Measurements from ENCODE around the gene CLASRP. TPM values are rescaled to one million over a fixed set of nuclear protein-coding genes. Genes with fewer than 3 reads are reported as not detected.
A peak's percentile ranks its signal among the peaks of the same experiment; 100 is the strongest.

The CLASRP gene
- total RNA-seq, 2 donors from 2014 or later = 67.1 to 90.3 TPM

- no peak for DNase-seq
- Histone ChIP-seq H3K9me3 (ENCODE audit: control insufficient read depth, low read length) (no peaks in the 10 kb centered on the region), H3K4me1 (ENCODE audit: control insufficient read depth, insufficient read depth, low read length) (no peaks in the 10 kb centered on the region), H3K27ac (ENCODE audit: low read depth, low read length) (no peak overlapping the region), H3K27me3 (ENCODE audit: control insufficient read depth, insufficient read depth, low read length, poor library complexity, severe bottlenecking) (no peaks in the 10 kb centered on the region), H3K36me3 (ENCODE audit: control insufficient read depth, insufficient read depth, low read length) (peaks cover 44% of the 10 kb centered on the region), H3K4me3 (ENCODE audit: low read length) (no peak overlapping the region), H3K9ac (ENCODE audit: extremely low read depth, low read length, poor library complexity, severe bottlenecking) (no peak overlapping the region)
- WGBS, 2 experiments (ENCODE audit: insufficient coverage in 1 of 2, insufficient read length in 1 of 2) = 80 to 95% methylated on average over 2 to 7 of the region's 10 CpGs
- TF ChIP-seq CTCF (conservative IDR thresholded peaks at IDR 0.05) = no peak
- H3K4me3 Mint-ChIP-seq = no peak overlapping the region
- H3K9me3 Mint-ChIP-seq = no peaks in the 10 kb centered on the region
- no peaks in the 10 kb centered on the region for H3K27me3 Mint-ChIP-seq (ENCODE audit: insufficient read depth)
- no peak overlapping the region for H3K27ac Mint-ChIP-seq
- peaks cover 4% of the 10 kb centered on the region for H3K4me1 Mint-ChIP-seq
- H3K36me3 Mint-ChIP-seq (ENCODE audit: low read depth) = peaks cover 59% of the 10 kb centered on the region
Measured at GRCh38 chr19:45068041-45068440, 29.2 kb downstream of the CLASRP start.

GRCh38 chr19:45069056-45069455 lies 30.2 kb downstream of the CLASRP start:
- 87 to 89% methylated on average over 10 to 13 of the region's 13 CpGs for WGBS, 2 experiments (ENCODE audit: insufficient coverage in 1 of 2, insufficient read length in 1 of 2)

GRCh38 chr19:45070214-45070613 lies 31.4 kb downstream of the CLASRP start:
- 94% methylated on average over 3 to 6 of the region's 6 CpGs for WGBS, 2 experiments (ENCODE audit: insufficient coverage in 1 of 2, insufficient read length in 1 of 2)

More at GRCh38 chr19:45069056-45069455, 30.2 kb downstream of the CLASRP start:
- Mint-ChIP-seq H3K27me3 (ENCODE audit: insufficient read depth) (no peaks in the 10 kb centered on the region), H3K4me3 (no peak overlapping the region), H3K9me3 (no peaks in the 10 kb centered on the region), H3K27ac (peak overlapping the region; percentile 53), H3K36me3 (ENCODE audit: low read depth) (peaks cover 52% of the 10 kb centered on the region), H3K4me1 (peaks cover 4% of the 10 kb centered on the region)
- no peak overlapping the region for H3K27ac ChIP-seq (ENCODE audit: low read depth, low read length)
- no peak for TF ChIP-seq CTCF (conservative IDR thresholded peaks at IDR 0.05)
- no peak overlapping the region for H3K9ac ChIP-seq (ENCODE audit: extremely low read depth, low read length, poor library complexity, severe bottlenecking)
- H3K4me1 ChIP-seq (ENCODE audit: control insufficient read depth, insufficient read depth, low read length) = no peaks in the 10 kb centered on the region
- peaks cover 36% of the 10 kb centered on the region for H3K36me3 ChIP-seq (ENCODE audit: control insufficient read depth, insufficient read depth, low read length)
- H3K27me3 ChIP-seq (ENCODE audit: control insufficient read depth, insufficient read depth, low read length, poor library complexity, severe bottlenecking) = no peaks in the 10 kb centered on the region
- no peaks in the 10 kb centered on the region for H3K9me3 ChIP-seq (ENCODE audit: control insufficient read depth, low read length)
- H3K4me3 ChIP-seq (ENCODE audit: low read length) = no peak overlapping the region
- DNase-seq = peak; percentile 86

More at GRCh38 chr19:45070214-45070613, 31.4 kb downstream of the CLASRP start:
- H3K36me3 Mint-ChIP-seq (ENCODE audit: low read depth) = peaks cover 51% of the 10 kb centered on the region
- no peak overlapping the region for H3K27ac Mint-ChIP-seq
- Histone ChIP-seq H3K36me3 (ENCODE audit: control insufficient read depth, insufficient read depth, low read length) (peaks cover 31% of the 10 kb centered on the region), H3K27me3 (ENCODE audit: control insufficient read depth, insufficient read depth, low read length, poor library complexity, severe bottlenecking) (no peaks in the 10 kb centered on the region), H3K27ac (ENCODE audit: low read depth, low read length) (no peak overlapping the region), H3K4me3 (ENCODE audit: low read length) (no peak overlapping the region), H3K9me3 (ENCODE audit: control insufficient read depth, low read length) (no peaks in the 10 kb centered on the region), H3K4me1 (ENCODE audit: control insufficient read depth, insufficient read depth, low read length) (peaks cover 7% of the 10 kb centered on the region), H3K9ac (ENCODE audit: extremely low read depth, low read length, poor library complexity, severe bottlenecking) (no peak overlapping the region)
- H3K27me3 Mint-ChIP-seq (ENCODE audit: insufficient read depth) = no peaks in the 10 kb centered on the region
- H3K4me1 Mint-ChIP-seq = peaks cover 10% of the 10 kb centered on the region
- no peak for DNase-seq
- no peak overlapping the region for H3K4me3 Mint-ChIP-seq
- no peaks in the 10 kb centered on the region for H3K9me3 Mint-ChIP-seq
- no peak for TF ChIP-seq CTCF (conservative IDR thresholded peaks at IDR 0.05)

All from endodermal cell (in vitro differentiated cells).